ENCODE measurements around the gene SF1. TPM values are rescaled to one million over a fixed set of nuclear protein-coding genes. Genes with fewer than 3 reads are reported as not detected.

The SF1 gene
- total RNA-seq, 1 donor from 2014 or later = 278 TPM

GRCh38 chr11:64752175-64752970, 26.0 kb downstream of the SF1 start:
- intact Hi-C loops (cut with DNase I) = no loop called here
- DNase-seq (ENCODE audit: extremely low spot score in 2 of 2) = no peak
- Histone ChIP-seq H3K27ac (no peak overlapping the region), H3K9me3 (no peaks in the 10 kb centered on the region), H3K4me1 (peaks cover 6% of the 10 kb centered on the region), H3K36me3 (no peaks in the 10 kb centered on the region), H3K27me3 (no peaks in the 10 kb centered on the region), H3K4me3 (no peak overlapping the region)
- TF ChIP-seq POLR2A (IDR thresholded peaks at IDR 0.05) = no peak
- no peak for TF ChIP-seq POLR2AphosphoS5 (IDR thresholded peaks at IDR 0.05; ENCODE audit: insufficient read depth in 1 of 2, low read depth in 1 of 2)
- TF ChIP-seq CTCF (IDR thresholded peaks at IDR 0.05) = no peak

DNA sequence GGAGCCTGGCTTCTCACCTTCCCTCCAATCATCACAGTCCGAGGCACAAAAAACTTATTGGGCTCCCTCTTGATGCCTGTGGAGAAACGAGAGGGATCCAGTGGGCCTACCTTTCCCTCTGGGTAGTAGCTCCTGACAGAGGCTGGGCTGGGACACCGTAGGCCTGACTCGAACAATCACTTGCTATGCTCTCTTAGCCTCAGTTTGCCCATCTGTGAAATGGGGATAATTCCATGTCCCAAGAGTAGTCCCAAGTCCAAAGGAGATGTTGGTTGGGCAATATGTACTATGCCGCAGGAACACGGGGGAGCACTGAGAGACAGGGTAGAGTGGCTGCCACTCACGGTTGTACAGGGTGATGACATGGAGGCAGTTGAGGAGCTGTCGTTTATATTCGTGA, 26.8 kb downstream of the SF1 start:
- DNase-seq (ENCODE audit: extremely low spot score in 2 of 2) = no peak
- no peaks in the 10 kb centered on the region for H3K27me3 ChIP-seq
- no peaks in the 10 kb centered on the region for H3K9me3 ChIP-seq
- H3K36me3 ChIP-seq = no peaks in the 10 kb centered on the region
- H3K4me1 ChIP-seq = peaks cover 6% of the 10 kb centered on the region
- intact Hi-C loops (cut with DNase I) = no loop called here
- no peak overlapping the region for H3K27ac ChIP-seq
- no peak overlapping the region for H3K4me3 ChIP-seq
- TF ChIP-seq CTCF (IDR thresholded peaks at IDR 0.05) = no peak
- no peak for TF ChIP-seq POLR2AphosphoS5 (IDR thresholded peaks at IDR 0.05; ENCODE audit: insufficient read depth in 1 of 2, low read depth in 1 of 2)

- TF ChIP-seq CTCF (IDR thresholded peaks at IDR 0.05) = no peak
- no peak for TF ChIP-seq POLR2AphosphoS5 (IDR thresholded peaks at IDR 0.05; ENCODE audit: insufficient read depth in 1 of 2, low read depth in 1 of 2)
- TF ChIP-seq POLR2A (IDR thresholded peaks at IDR 0.05) = no peak
- Histone ChIP-seq H3K27ac (no peak overlapping the region), H3K27me3 (no peaks in the 10 kb centered on the region), H3K4me1 (peaks cover 6% of the 10 kb centered on the region), H3K9me3 (no peaks in the 10 kb centered on the region), H3K4me3 (no peak overlapping the region), H3K36me3 (no peaks in the 10 kb centered on the region)
- intact Hi-C loops (cut with DNase I) = no loop called here
- no peak for DNase-seq (ENCODE audit: extremely low spot score in 2 of 2)
These were observed 27.2 kb downstream of the SF1 start for GRCh38 chr11:64751136-64751535.

GRCh38 chr11:64750361-64751054, 27.8 kb downstream of the SF1 start:
- Histone ChIP-seq H3K36me3 (no peaks in the 10 kb centered on the region), H3K4me3 (no peak overlapping the region), H3K4me1 (peaks cover 12% of the 10 kb centered on the region), H3K27me3 (no peaks in the 10 kb centered on the region), H3K9me3 (no peaks in the 10 kb centered on the region), H3K27ac (no peak overlapping the region)
- intact Hi-C loops (cut with DNase I) = no loop called here
- no peak for TF ChIP-seq POLR2A (IDR thresholded peaks at IDR 0.05)
- TF ChIP-seq POLR2AphosphoS5 (IDR thresholded peaks at IDR 0.05; ENCODE audit: insufficient read depth in 1 of 2, low read depth in 1 of 2) = no peak
- no peak for TF ChIP-seq CTCF (IDR thresholded peaks at IDR 0.05)
- no peak for DNase-seq (ENCODE audit: extremely low spot score in 2 of 2)

All from vagina (tissue), 2 donors.